ENCODE data around the gene CST6. TPM values are rescaled to one million over a fixed set of nuclear protein-coding genes. Genes with fewer than 3 reads are reported as not detected.

Gene CST6
- total and polyA plus RNA-seq, 2 of the 13 experiments (the other 11 are each of a cell fraction or from before 2014, with no cell fraction given) = not detected

GRCh38 chr11:66050581-66051231 is 38.9 kb downstream of the CST6 start:
- POLR2A ChIA-PET = interaction anchor here (1.2 to 4.8 kb wide), 5 partner anchors 11 to 65 kb away, joined by 3 to 40 read pairs (median 7); partner anchors contain the start of genes BANF1, EIF1AD and PACS1
- CTCF ChIA-PET (ENCODE audit: low intra/inter-chr PET ratio, low total read pairs) = no interaction called here
- peak overlapping the region; percentile 69 to 93 (median 78) for H3K4me3 ChIP-seq (replicated peaks in 1 of 3; ENCODE audit: insufficient read depth in 1 of 3, low read depth in 2 of 3, low read length in 3 of 3)
- peak overlapping the region; percentile 96 for H3K4me2 ChIP-seq (ENCODE audit: low read depth, low read length)
- H3K9me3 ChIP-seq (ENCODE audit: low read length) = no peaks in the 10 kb centered on the region
- peaks cover 0 to 36% of the 10 kb centered on the region in 2 experiments; a peak in 4 of 5 replicates for H3K27me3 ChIP-seq (ENCODE audit: control insufficient read depth in 1 of 2, insufficient read depth in 2 of 2, low read length in 2 of 2)
- intact Hi-C loops (cut with micrococcal nuclease; ENCODE audit: unreplicated experiment) = no loop called here
- peak; percentile 36 for FAIRE-seq
- 41% methylated on average over 5 of the region's 5 CpGs for WGBS (ENCODE audit: low lambda C conversion rate)
- DNase-seq (ENCODE audit: low spot score) = no peak
- H3K4me1 ChIP-seq (ENCODE audit: insufficient read depth, low read length) = peaks cover 43% of the 10 kb centered on the region
- no peak for ATAC-seq
- peak overlapping the region; percentile 43 for H2AFZ ChIP-seq (ENCODE audit: low read length)
- no peaks in the 10 kb centered on the region for H4K20me1 ChIP-seq (ENCODE audit: insufficient read depth, low read length)
- peak overlapping the region; percentile 79 for H3K27ac ChIP-seq (ENCODE audit: extremely low read length, insufficient read depth, low read length)
- in situ Hi-C loops (cut with HindIII; ENCODE audit: extremely low pct_ligation_motif_present, low pct_unique_long_range_greater_than_20kb) = no loop called here
- H3K36me3 ChIP-seq (replicated peaks in 1 of 2; ENCODE audit: control insufficient read depth in 1 of 2, insufficient read depth in 2 of 2, low read length in 2 of 2) = peaks cover 7 to 12% of the 10 kb centered on the region in 2 experiments
- H3K9ac ChIP-seq (ENCODE audit: insufficient read depth, low read depth, low read length) = peak overlapping the region; percentile 82
- H3K79me2 ChIP-seq (ENCODE audit: insufficient read depth, low read length) = peaks cover 24% of the 10 kb centered on the region
- no TSS peak for BruUV-seq (replicated peaks)
- TF ChIP-seq PATZ1 (CRISPR knock-in tag; IDR thresholded peaks at IDR 0.05) (0 out of 2 replicates have a peak, but pooled peaks have one; percentile 6), TRIM24 (CRISPR knock-in tag; IDR thresholded peaks at IDR 0.05) (no peak), FUBP1 (CRISPR knock-in tag; IDR thresholded peaks at IDR 0.05; ENCODE audit: borderline replicate concordance) (no peak), SRSF9 (IDR thresholded peaks at IDR 0.05; ENCODE audit: borderline replicate concordance, insufficient read depth, low read depth, low read length, poor library complexity, severe bottlenecking) (no peak), THRA (CRISPR knock-in tag; IDR thresholded peaks at IDR 0.05; ENCODE audit: borderline replicate concordance) (peak; percentile 16; the same call in 1 of the 2 replicates), PLSCR1 (CRISPR knock-in tag; IDR thresholded peaks at IDR 0.05; ENCODE audit: borderline replicate concordance) (no peak), ZFP36 (IDR thresholded peaks at IDR 0.05; ENCODE audit: borderline replicate concordance, low read depth, low read length, partially characterized antibody) (no peak), ZSCAN12 (CRISPR knock-in tag; IDR thresholded peaks at IDR 0.05) (no peak), ELF1 (CRISPR knock-in tag; IDR thresholded peaks at IDR 0.05) (no peak), ZNF589 (CRISPR knock-in tag; conservative IDR thresholded peaks at IDR 0.05) (no peak), ATF5 (CRISPR knock-in tag; IDR thresholded peaks at IDR 0.05; ENCODE audit: low read depth) (no peak), MAX (IDR thresholded peaks at IDR 0.05) (0 out of 2 replicates have a peak, but pooled peaks have one; percentile 27), ARNT2 (CRISPR knock-in tag; IDR thresholded peaks at IDR 0.05; ENCODE audit: low read depth) (0 out of 2 replicates have a peak, but pooled peaks have one; percentile 25), FOXJ3 (CRISPR knock-in tag; IDR thresholded peaks at IDR 0.05; ENCODE audit: borderline replicate concordance) (no peak), ZSCAN9 (CRISPR knock-in tag; IDR thresholded peaks at IDR 0.05; ENCODE audit: borderline replicate concordance) (0 out of 2 replicates have a peak, but pooled peaks have one; percentile 8)

Measured in HepG2 (cell line).